ENCODE measurements around the gene TMPO.

The TMPO gene

GRCh38 chr12:98516111-98516873 is 902 bp downstream of the TMPO start (continued):
- no peak for TF ChIP-seq PRDM2 (tag by site-specific recombination; IDR thresholded peaks at IDR 0.05; ENCODE audit: borderline replicate concordance)
- TF ChIP-seq ZNF530 (tag by site-specific recombination; IDR thresholded peaks at IDR 0.05; ENCODE audit: low read depth): no peak
- no peak for TF ChIP-seq ZNF146 (tag by site-specific recombination; IDR thresholded peaks at IDR 0.05)
- no peak for TF ChIP-seq ZNF157 (tag by site-specific recombination; IDR thresholded peaks at IDR 0.05)
- no peak for TF ChIP-seq ZNF114 (tag by site-specific recombination; IDR thresholded peaks at IDR 0.05)
- no peak; the same call in 1 of the 2 replicates for TF ChIP-seq ZNF2 (tag by site-specific recombination; IDR thresholded peaks at IDR 0.05)
- TF ChIP-seq ZNF654 (tag by site-specific recombination; IDR thresholded peaks at IDR 0.05; ENCODE audit: low read depth): peak; percentile 45
- peak; percentile 87 for TF ChIP-seq CTCF (tag by site-specific recombination; IDR thresholded peaks at IDR 0.05)
- no peak for TF ChIP-seq ZNF792 (tag by site-specific recombination; IDR thresholded peaks at IDR 0.05)
- no peak for TF ChIP-seq ZSCAN23 (tag by site-specific recombination; IDR thresholded peaks at IDR 0.05)
- TF ChIP-seq ZNF19 (tag by site-specific recombination; IDR thresholded peaks at IDR 0.05; ENCODE audit: low read depth): no peak
- no peak; the same call in none of the 2 replicates for TF ChIP-seq ZNF341 (tag by site-specific recombination; IDR thresholded peaks at IDR 0.05; ENCODE audit: low read depth)
- no peak for TF ChIP-seq ZNF112 (tag by site-specific recombination; IDR thresholded peaks at IDR 0.05)
- TF ChIP-seq KLF7 (tag by site-specific recombination; IDR thresholded peaks at IDR 0.05; ENCODE audit: borderline replicate concordance): 0 out of 2 replicates have a peak, but pooled peaks have one; percentile 65
- TF ChIP-seq ZBTB44 (tag by site-specific recombination; IDR thresholded peaks at IDR 0.05): peak; percentile 9; the same call in 1 of the 2 replicates
- TF ChIP-seq TCF7L2 (IDR thresholded peaks at IDR 0.05; ENCODE audit: borderline replicate concordance, low read depth, low read length): no peak
- TF ChIP-seq ZNF558 (tag by site-specific recombination; IDR thresholded peaks at IDR 0.05): peak; percentile 41; the same call in 1 of the 2 replicates
- TF ChIP-seq ZNF214 (tag by site-specific recombination; IDR thresholded peaks at IDR 0.05; ENCODE audit: borderline replicate concordance): no peak
- no peak for TF ChIP-seq ZBTB49 (tag by site-specific recombination; IDR thresholded peaks at IDR 0.05; ENCODE audit: low read depth)
- no peak for TF ChIP-seq ZNF704 (tag by site-specific recombination; IDR thresholded peaks at IDR 0.05)
- TF ChIP-seq ZNF18 (tag by site-specific recombination; IDR thresholded peaks at IDR 0.05): no peak
- no peak for TF ChIP-seq ZNF211 (tag by site-specific recombination; IDR thresholded peaks at IDR 0.05; ENCODE audit: low read depth)
- no peak for TF ChIP-seq ZNF621 (tag by site-specific recombination; IDR thresholded peaks at IDR 0.05)
- TF ChIP-seq TRIM28 (IDR thresholded peaks at IDR 0.05; ENCODE audit: borderline replicate concordance, low read length): no peak
